Amniotic epithelial cell (primary cell): Measurements from ENCODE around the gene OFD1.

Experiments
- DNase-seq: peaks from one replicate; pipeline ENCODE4 v3.0.0-alpha.2; 2010; ENCODE audit warnings: low read depth

OFD1 gene

GRCh38 chrX:13734278-13735172 is at the start of gene OFD1, which contains the start of gene TRAPPC2:
Gene OFD1, plus strand, starts transcription at chrX:13734748. Its CDS starts 324 bp downstream, at chrX:13735072.
Gene TRAPPC2, minus strand, starts transcription at chrX:13734620. Its CDS starts 14,657 bp downstream, at chrX:13719963.
- DNase-seq: peak; percentile 89

GRCh38 chrX:13685126-13685763 is 49.3 kb upstream of the OFD1 start:
- peak; percentile 56 for DNase-seq

GRCh38 chrX:13687203-13687602 is 47.3 kb upstream of the OFD1 start:
- DNase-seq: no peak

GRCh38 chrX:13688384-13688957 is 46.1 kb upstream of the OFD1 start:
- no peak for DNase-seq

- DNase-seq: peak; percentile 41
These were observed 45.4 kb upstream of the OFD1 start, which contains the start of gene RAB9A for GRCh38 chrX:13688958-13689740. Gene RAB9A, plus strand, starts transcription at chrX:13689128. Its CDS starts 19,619 bp downstream, at chrX:13708747.

- peak; percentile 16 for DNase-seq
These were observed 44.8 kb upstream of the OFD1 start for GRCh38 chrX:13689741-13690211.

- no peak for DNase-seq
These were observed 43.7 kb upstream of the OFD1 start for GRCh38 chrX:13690836-13691235.

- DNase-seq: no peak
These were observed 42.6 kb upstream of the OFD1 start for GRCh38 chrX:13691841-13692371.

GRCh38 chrX:13692771-13693231 is 41.7 kb upstream of the OFD1 start:
- DNase-seq: peak; percentile 59

GRCh38 chrX:13693341-13693961 is 41.1 kb upstream of the OFD1 start:
- no peak for DNase-seq

GRCh38 chrX:13694359-13694758 is 40.2 kb upstream of the OFD1 start:
- DNase-seq: no peak

- no peak for DNase-seq
These were observed 39.6 kb upstream of the OFD1 start for GRCh38 chrX:13694983-13695382.

- DNase-seq: no peak
These were observed 38.9 kb upstream of the OFD1 start for GRCh38 chrX:13695601-13696115.

GRCh38 chrX:13697455-13697854 is 37.1 kb upstream of the OFD1 start:
- peak; percentile 16 for DNase-seq

GRCh38 chrX:13697976-13698375 is 36.6 kb upstream of the OFD1 start:
- DNase-seq: no peak

- DNase-seq: no peak
These were observed 36.1 kb upstream of the OFD1 start for GRCh38 chrX:13698432-13698831.

GRCh38 chrX:13699183-13699826 is 35.2 kb upstream of the OFD1 start:
- peak; percentile 23 for DNase-seq

- no peak for DNase-seq
These were observed 34.2 kb upstream of the OFD1 start for GRCh38 chrX:13700380-13700779.

- no peak for DNase-seq
These were observed 32.3 kb upstream of the OFD1 start for GRCh38 chrX:13702111-13702789.

- DNase-seq: no peak
These were observed 31.4 kb upstream of the OFD1 start for GRCh38 chrX:13703135-13703534.
